ENCODE results near the gene POU4F2. TPM values are rescaled to one million over a fixed set of nuclear protein-coding genes. Genes with fewer than 3 reads are reported as not detected.
A peak's percentile ranks its signal among the peaks of the same experiment; 100 is the strongest.

The POU4F2 gene, protein sequence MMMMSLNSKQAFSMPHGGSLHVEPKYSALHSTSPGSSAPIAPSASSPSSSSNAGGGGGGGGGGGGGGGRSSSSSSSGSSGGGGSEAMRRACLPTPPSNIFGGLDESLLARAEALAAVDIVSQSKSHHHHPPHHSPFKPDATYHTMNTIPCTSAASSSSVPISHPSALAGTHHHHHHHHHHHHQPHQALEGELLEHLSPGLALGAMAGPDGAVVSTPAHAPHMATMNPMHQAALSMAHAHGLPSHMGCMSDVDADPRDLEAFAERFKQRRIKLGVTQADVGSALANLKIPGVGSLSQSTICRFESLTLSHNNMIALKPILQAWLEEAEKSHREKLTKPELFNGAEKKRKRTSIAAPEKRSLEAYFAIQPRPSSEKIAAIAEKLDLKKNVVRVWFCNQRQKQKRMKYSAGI
- not detected in 2 replicates for total RNA-seq (2022)
- Bru-seq, nascent RNA = not detected
- BruChase-seq, experiment 1, labeled RNA remaining after a 6-hour chase = percentile 24 among the genes with signal in this experiment
- percentile 13 among the genes with signal in this experiment for BruChase-seq, experiment 2, labeled RNA remaining after a 2-hour chase
- long read RNA-seq = 0 reads

GRCh38 chr4:146638786-146639505 is at the start of gene POU4F2:
Gene POU4F2 (plus strand): TSS chr4:146638893. CDS start chr4:146639141, 248 bp downstream.
- DNase-seq (ENCODE audit: unreplicated experiment) = no peak
- peaks cover 5% of the 10 kb centered on the region for H3K4me1 Mint-ChIP-seq (ENCODE audit: insufficient read depth, unreplicated experiment)
- H3K27me3 Mint-ChIP-seq (ENCODE audit: insufficient read depth, unreplicated experiment) = peaks cover 57% of the 10 kb centered on the region
- intact Hi-C loops (cut with micrococcal nuclease) = loop anchor here (10.0 kb wide), 1 partner anchor 114 kb away; the partner anchor contains the start of gene SLC10A7
- BruUV-seq (replicated peaks) = no TSS peak
- TF ChIP-seq, protein P1, sequence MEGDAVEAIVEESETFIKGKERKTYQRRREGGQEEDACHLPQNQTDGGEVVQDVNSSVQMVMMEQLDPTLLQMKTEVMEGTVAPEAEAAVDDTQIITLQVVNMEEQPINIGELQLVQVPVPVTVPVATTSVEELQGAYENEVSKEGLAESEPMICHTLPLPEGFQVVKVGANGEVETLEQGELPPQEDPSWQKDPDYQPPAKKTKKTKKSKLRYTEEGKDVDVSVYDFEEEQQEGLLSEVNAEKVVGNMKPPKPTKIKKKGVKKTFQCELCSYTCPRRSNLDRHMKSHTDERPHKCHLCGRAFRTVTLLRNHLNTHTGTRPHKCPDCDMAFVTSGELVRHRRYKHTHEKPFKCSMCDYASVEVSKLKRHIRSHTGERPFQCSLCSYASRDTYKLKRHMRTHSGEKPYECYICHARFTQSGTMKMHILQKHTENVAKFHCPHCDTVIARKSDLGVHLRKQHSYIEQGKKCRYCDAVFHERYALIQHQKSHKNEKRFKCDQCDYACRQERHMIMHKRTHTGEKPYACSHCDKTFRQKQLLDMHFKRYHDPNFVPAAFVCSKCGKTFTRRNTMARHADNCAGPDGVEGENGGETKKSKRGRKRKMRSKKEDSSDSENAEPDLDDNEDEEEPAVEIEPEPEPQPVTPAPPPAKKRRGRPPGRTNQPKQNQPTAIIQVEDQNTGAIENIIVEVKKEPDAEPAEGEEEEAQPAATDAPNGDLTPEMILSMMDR (IDR thresholded peaks at IDR 0.05; ENCODE audit: unreplicated experiment) = no peak
- H3K9me3 Mint-ChIP-seq (ENCODE audit: unreplicated experiment) = peaks cover 7% of the 10 kb centered on the region
- no peak within 1 kb of the TSS for H3K4me3 Mint-ChIP-seq (ENCODE audit: unreplicated experiment)
- H3K27ac Mint-ChIP-seq (ENCODE audit: low read depth, unreplicated experiment) = no peak within 1 kb of the TSS
- CTCF ChIA-PET = no interaction called here
- no peaks in the 10 kb centered on the region for H3K36me3 Mint-ChIP-seq (ENCODE audit: insufficient read depth, unreplicated experiment)
- POLR2A ChIA-PET = no interaction called here

DNA sequence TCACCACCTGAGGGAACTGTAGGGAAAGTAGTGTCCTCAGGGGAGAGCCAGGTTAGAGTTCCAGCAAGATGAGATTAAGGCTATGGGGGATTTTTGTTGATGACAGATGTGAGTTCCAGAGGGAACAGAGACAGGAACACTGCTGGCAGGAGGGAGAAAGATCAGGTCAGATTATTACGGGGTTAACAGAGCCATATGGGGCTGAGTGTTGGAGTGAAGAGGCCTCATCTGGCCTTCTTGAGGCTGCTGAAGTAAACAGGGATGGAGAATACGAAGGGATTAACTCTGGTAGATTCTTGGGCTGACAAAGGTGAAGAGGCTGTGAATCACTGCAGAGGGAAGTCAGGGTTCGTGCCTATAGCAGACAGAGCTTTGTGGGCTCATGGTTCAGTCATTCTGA is 47.9 kb upstream of the POU4F2 start:
- Mint-ChIP-seq H3K9me3 (ENCODE audit: unreplicated experiment) (peaks cover 8% of the 10 kb centered on the region), H3K27ac (ENCODE audit: low read depth, unreplicated experiment) (no peak overlapping the region), H3K4me1 (ENCODE audit: insufficient read depth, unreplicated experiment) (peaks cover 15% of the 10 kb centered on the region), H3K4me3 (ENCODE audit: unreplicated experiment) (no peak overlapping the region), H3K36me3 (ENCODE audit: insufficient read depth, unreplicated experiment) (peaks cover 7% of the 10 kb centered on the region), H3K27me3 (ENCODE audit: insufficient read depth, unreplicated experiment) (no peaks in the 10 kb centered on the region)
- BruUV-seq (replicated peaks) = no TSS peak
- ChIA-PET CTCF (no interaction called here), POLR2A (no interaction called here)
- intact Hi-C loops (cut with micrococcal nuclease) = no loop called here
- DNase-seq (ENCODE audit: unreplicated experiment) = no peak
- TF ChIP-seq, protein P1 (IDR thresholded peaks at IDR 0.05; ENCODE audit: unreplicated experiment) = no peak

- Mint-ChIP-seq H3K27ac (ENCODE audit: low read depth, unreplicated experiment) (no peak overlapping the region), H3K4me3 (ENCODE audit: unreplicated experiment) (no peak overlapping the region), H3K9me3 (ENCODE audit: unreplicated experiment) (peaks cover 8% of the 10 kb centered on the region), H3K36me3 (ENCODE audit: insufficient read depth, unreplicated experiment) (peaks cover 7% of the 10 kb centered on the region), H3K27me3 (ENCODE audit: insufficient read depth, unreplicated experiment) (no peaks in the 10 kb centered on the region), H3K4me1 (ENCODE audit: insufficient read depth, unreplicated experiment) (peaks cover 3% of the 10 kb centered on the region)
- CTCF ChIA-PET = interaction anchor here (0.8 kb wide), 1 partner anchor 197 kb away, joined by 3 read pairs; no protein-coding TSS in a partner anchor
- no TSS peak for BruUV-seq (replicated peaks)
- POLR2A ChIA-PET = no interaction called here
- intact Hi-C loops (cut with micrococcal nuclease) = no loop called here
- no peak for DNase-seq (ENCODE audit: unreplicated experiment)
- TF ChIP-seq, protein P1 (IDR thresholded peaks at IDR 0.05; ENCODE audit: unreplicated experiment) = no peak
Measured at GRCh38 chr4:146592019-146592418, 46.7 kb upstream of the POU4F2 start.

All from MCF 10A (cell line).